NCI-H524 treated with DMSO at 0.1 percent for 48 hours (cell line): ENCODE data around the gene TMEM150A.
"Not testable (repeated sequence)": the region's sequence is repeated elsewhere in the genome, so short reads cannot be mapped to it uniquely, and the experiment has no call there.

ENCODE experiments used
- DNase-seq: peaks from one replicate; lab custom pipeline; 2025; lab: John Stamatoyannopoulos, UW

TMEM150A gene

GRCh38 chr2:85593023-85593422 lies 9.5 kb downstream of the TMEM150A start:
- no peak for DNase-seq

DNA sequence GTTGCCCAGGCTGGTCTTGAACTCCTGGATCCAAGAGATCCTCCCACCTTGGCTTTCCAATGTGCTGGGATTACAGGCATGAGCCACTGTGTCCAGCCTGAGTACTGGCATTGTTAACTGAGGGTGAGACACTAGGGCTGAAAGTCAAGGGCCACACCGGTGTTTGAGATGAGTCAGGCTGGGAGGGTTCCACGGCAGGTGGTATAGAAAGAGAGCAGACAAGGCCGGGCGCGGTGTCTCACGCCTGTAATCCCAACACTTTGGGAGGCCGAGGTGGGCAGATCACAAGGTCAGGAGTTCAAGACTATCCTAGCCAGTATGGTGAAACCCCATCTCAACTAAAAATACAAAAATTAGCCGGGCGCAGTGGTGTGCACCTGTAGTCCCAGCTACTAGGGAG lies 10.2 kb downstream of the TMEM150A start:
- not testable (repeated sequence) for DNase-seq

GRCh38 chr2:85591563-85591962 lies 10.9 kb downstream of the TMEM150A start:
- DNase-seq, result no peak

GRCh38 chr2:85590950-85591349 lies 11.5 kb downstream of the TMEM150A start:
- DNase-seq, result no peak

GRCh38 chr2:85589982-85590791 lies 12.3 kb downstream of the TMEM150A start:
- DNase-seq, result no peak

DNA sequence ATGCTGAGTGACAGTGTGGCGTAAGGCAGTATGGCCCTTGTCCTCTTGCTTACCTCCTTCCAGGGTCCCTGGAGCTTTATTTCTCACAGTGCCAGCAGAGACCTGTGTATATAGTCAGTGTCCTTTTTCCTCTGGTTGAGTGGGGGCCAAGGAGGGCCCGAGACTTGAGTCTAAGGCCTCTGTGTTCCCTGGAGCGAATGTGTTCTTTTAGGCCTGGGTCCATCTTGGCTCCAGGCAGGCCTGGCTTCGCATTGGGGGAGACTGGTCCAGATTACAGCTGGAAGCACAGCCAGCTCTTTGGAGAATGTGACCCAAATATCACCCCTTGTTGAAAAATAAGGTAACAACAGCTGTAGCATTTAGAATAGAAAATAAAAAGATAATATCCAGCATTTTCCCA lies 13.3 kb downstream of the TMEM150A start:
- no peak for DNase-seq

GRCh38 chr2:85588645-85589044 lies 13.9 kb downstream of the TMEM150A start:
- DNase-seq, result no peak

- no peak for DNase-seq
Observed at GRCh38 chr2:85588236-85588635, 14.3 kb downstream of the TMEM150A start.

- DNase-seq, result no peak
Observed at GRCh38 chr2:85585781-85586105, 16.8 kb downstream of the TMEM150A start.

DNA sequence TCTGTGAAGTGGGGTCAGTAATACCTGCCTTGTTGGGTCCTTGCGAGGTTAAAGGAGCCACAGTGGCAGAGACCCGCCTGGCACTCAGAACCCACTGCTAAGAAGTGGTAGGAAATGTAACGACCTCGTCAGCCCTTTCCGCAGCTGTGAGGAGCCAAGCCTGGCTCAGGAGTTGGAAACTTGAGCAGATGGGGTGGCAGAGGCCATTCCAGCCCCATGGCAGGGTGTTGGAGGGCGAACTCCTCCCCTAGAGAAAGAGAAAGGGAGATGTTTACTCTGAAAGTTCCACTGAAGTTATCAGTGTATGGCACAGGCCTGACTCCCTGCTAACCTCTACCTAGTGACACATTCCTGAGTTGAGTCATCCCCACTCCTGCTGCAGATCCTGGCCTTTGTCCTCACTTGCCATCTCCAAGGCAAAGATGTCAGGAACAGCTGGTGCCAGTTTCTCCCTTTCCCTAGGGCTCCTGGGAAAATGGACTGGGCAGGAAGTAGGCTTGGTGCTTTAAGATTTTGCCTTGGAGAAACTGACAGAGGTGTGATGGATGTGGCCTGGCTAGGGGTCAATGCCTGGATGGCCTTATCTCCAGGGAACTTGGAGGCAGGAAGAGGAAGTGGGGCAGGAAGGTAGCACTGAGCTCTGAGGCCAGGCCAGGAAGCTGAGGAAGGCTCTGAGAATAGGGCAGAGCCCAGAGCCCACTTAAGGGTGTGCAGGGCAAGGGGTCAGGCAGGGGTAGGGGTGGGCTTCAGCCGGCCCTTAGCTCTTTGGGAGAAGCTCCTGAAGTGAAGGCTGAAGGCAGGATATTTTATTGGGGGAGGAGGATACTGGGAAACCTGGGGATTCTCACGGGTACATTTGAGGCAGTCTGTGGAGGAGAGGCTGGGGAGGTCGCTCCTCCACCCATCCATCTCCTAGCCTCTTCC lies 17.4 kb downstream of the TMEM150A start:
- DNase-seq, result no peak

DNA sequence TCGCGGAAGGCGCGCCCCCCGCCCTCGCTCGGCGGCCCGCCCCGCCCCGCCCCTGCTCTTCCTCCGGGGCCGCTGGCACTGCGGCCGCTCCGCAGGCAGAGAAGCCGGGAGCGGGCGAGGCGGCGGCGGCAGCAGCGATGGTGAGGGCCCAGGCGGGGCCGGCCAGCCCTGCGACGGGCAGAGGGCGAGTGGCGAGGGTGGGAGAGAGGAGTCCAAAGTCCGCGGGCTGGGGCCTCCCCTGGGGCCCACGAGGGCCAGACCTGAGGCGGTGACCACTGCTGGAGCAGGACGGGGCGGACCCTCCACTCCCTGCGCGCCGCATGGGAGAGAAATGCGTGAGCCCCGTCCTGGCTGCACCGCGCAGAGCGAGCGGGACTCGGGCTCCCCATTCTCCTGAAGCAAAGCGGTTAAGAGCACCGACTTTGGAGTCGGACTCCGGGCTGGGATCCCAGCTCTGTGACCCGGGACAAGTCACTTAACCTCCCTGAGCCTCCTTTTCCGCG lies 18.1 kb downstream of the TMEM150A start, which contains the start of gene VAMP5:
Gene VAMP5, plus strand, starts transcription at position 78 of the 503 bp plus-strand sequence. Its CDS starts 60 bp downstream, at position 138.
- no peak for DNase-seq

DNA sequence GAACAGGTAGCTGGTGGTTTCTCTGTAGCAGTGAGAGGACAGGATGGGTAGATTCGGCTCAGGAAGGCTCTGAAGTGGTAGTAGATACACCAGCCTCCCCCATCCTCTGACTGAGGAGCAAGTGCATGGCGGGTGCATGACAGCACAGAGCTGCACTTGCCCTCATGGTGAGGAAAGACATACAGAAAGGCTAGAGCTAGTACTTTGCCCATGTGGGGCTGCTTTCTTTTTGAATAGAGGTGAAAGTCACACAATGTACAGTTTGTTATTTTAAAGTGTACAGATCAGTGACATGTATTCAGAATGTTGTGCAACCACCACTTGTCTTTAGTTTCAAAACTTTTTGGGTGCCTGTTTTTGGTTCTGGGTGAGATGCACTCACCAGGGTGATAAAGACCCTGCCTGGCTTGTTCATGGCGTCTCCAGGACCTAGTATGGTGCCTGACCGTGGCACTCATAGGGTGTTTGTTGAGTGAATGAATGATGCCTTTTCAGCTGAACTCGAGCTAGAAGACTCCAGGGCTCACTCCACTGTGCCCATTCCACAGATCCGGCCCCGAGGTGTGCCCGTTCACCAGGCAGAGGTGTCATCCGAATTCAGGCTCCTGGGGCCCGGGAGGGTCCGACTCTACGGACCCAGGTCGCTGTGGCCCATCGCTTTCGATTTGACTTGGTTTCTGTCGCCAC lies 18.7 kb downstream of the TMEM150A start:
- no peak for DNase-seq

GRCh38 chr2:85582492-85582891 lies 20.0 kb downstream of the TMEM150A start:
- DNase-seq, result no peak

GRCh38 chr2:85580206-85580605 lies 22.3 kb downstream of the TMEM150A start:
- no peak for DNase-seq

GRCh38 chr2:85579266-85579935 lies 23.1 kb downstream of the TMEM150A start:
- DNase-seq, result no peak

DNA sequence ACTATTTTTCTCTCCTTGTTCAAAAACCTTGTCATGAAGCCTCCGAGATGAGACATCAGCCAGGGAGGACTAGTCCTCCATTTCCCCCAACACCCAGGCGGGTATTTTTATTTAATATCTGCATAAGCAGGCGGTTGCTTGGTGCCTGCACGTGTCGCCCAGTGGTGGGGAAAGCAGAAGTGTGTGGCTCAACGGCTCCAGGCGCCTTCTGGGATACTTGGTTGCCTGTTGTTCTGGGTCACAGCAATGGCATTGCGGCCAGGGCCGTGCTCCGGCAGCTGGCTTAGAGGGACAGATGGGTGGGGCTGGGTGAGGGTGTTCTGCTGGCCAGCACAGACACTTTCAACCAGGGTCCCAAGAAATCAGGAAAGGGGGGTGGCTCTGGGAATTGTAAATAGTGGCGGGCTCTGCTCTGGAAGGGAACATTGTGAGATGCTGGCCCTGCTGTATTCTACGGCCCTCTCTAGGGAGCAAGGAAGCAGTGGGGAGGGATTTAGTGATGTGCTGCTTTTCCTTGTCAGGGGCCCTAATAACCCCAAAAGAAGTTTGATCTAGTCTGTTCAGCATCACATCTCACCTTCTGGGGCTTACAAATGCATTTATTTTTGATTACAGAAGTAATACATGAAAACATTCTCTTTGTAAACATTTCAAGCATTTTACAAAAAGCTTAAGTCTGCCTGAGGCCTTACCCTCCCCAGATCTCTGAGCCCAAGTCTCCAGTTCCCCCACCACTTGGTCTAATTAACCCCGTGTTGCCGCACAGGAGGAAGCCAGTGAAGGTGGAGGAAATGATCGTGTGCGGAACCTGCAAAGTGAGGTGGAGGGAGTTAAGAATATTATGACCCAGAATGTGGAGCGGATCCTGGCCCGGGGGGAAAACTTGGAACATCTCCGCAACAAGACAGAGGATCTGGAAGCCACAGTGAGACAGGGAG lies 24.0 kb downstream of the TMEM150A start:
- DNase-seq, result no peak

GRCh38 chr2:85577386-85578242 lies 24.9 kb downstream of the TMEM150A start, which contains the start of gene VAMP8:
Gene VAMP8 (plus strand): TSS chr2:85577586. CDS start chr2:85577647, 61 bp downstream.
- DNase-seq, result no peak

GRCh38 chr2:85577063-85577385 lies 25.5 kb downstream of the TMEM150A start:
- DNase-seq, result no peak

DNA sequence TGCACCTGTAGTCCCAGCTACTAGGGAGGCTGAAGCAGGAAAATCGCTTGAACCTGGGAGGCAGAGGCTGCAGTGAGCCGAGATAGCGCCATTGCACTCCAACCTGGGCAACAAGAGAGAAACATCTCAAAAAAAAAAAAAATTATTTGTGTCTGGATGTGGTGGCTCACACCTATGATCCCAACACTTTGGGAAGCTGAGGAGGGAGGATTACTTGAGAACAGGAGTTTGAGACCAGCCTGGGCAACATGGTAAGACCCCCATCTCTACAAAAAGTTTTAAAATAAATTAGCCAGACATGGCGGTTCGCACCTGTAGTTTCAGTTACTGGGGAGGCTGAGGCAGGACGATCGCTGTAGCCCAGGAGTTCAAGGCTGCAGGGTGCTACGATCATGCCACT lies 26.8 kb downstream of the TMEM150A start:
- DNase-seq, result no peak

GRCh38 chr2:85566265-85566664 lies 36.2 kb downstream of the TMEM150A start:
- DNase-seq, result no peak
